Activated T-cell treated with anti-CD3 and anti-CD28 coated beads, Interleukin-2, amount 50 U/mL, for 4 hours (primary cell): ENCODE data around the gene SSC5D. TPM values are rescaled to one million over a fixed set of nuclear protein-coding genes. Genes with fewer than 3 reads are reported as not detected.

Experiments
- ATAC-seq, 2 donors: fragments of 200-7000 bp; cut with Tn5 transposase; one replicate each; pipeline ENCODE4 v1.10.0; 2021
- DNase-seq: peaks from one replicate; pipeline ENCODE4 v3.0.0-alpha.2; 2020
- H3K27me3 Mint-ChIP-seq: one replicate; pipeline ENCODE4 v1.8.0; 2021; ENCODE audit warnings: low read depth, mixed read lengths
- H3K36me3 Mint-ChIP-seq: one replicate; pipeline ENCODE4 v1.8.0; 2022; ENCODE audit warnings: mixed read lengths; ENCODE audit not compliant: insufficient read depth
- H3K4me1 Mint-ChIP-seq: one replicate; pipeline ENCODE4 v1.8.0; 2021; ENCODE audit warnings: low read depth, mixed read lengths
- H3K4me3 Mint-ChIP-seq: one replicate; pipeline ENCODE4 v1.8.0; 2021; ENCODE audit warnings: mild to moderate bottlenecking, moderate library complexity, mixed read lengths
- H3K9me3 Mint-ChIP-seq: one replicate; pipeline ENCODE4 v1.8.0; 2021; ENCODE audit warnings: mixed read lengths
- total RNA-seq, 3 donors: library from RNA; stranded (reverse); gene quantifications; one replicate each; pipeline ENCODE4 v1.2.1, GENCODE V29; 2021

Gene SSC5D
- total RNA-seq, 3 donors from 2014 or later, result 0.29 to 0.66 (median 0.38) TPM

DNA sequence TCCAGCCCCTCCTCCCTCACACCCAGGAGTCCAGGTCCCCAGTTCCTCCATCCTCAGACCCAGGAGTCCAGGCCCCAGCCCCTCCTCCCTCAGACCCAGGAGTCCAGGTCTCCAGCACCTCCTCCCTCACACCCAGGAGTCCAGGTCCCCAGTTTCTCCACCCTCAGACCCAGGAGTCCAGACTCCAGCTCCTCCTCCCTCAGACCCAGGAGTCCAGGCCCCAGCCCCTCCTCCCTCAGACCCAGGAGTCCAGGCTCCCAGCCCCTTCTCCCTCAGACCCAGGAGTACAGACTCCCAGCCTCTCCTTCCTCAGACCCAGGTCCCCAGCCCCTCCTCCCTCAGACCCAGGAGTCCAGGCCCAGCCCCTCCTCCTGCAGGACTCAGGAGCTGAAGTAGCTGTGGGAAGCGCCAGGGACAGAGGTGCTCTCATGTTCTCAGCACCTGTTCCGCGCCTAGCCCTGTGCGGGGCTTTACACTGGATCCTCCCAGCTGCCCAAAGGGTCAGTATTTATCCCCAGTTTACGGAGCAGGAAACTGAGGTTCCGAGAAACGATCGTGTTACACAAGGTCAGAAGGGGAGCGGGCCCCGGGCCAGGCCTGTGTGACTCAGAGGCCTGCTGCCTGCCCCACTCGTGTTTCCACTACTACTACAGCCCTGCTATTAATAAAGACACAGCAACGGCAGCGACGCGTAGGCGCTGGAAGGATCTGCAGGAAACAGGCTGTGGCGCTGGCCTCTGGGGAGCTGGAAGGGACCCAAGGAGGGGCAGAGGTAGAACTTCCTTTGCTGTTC is 58.8 kb downstream of the SSC5D start:
- Mint-ChIP-seq H3K9me3 (no peaks in the 10 kb centered on the region), H3K36me3 (no peaks in the 10 kb centered on the region), H3K4me3 (no peak overlapping the region), H3K27me3 (peaks cover 28% of the 10 kb centered on the region), H3K4me1 (no peaks in the 10 kb centered on the region)
- no peak for DNase-seq
- no peak for ATAC-seq

DNA sequence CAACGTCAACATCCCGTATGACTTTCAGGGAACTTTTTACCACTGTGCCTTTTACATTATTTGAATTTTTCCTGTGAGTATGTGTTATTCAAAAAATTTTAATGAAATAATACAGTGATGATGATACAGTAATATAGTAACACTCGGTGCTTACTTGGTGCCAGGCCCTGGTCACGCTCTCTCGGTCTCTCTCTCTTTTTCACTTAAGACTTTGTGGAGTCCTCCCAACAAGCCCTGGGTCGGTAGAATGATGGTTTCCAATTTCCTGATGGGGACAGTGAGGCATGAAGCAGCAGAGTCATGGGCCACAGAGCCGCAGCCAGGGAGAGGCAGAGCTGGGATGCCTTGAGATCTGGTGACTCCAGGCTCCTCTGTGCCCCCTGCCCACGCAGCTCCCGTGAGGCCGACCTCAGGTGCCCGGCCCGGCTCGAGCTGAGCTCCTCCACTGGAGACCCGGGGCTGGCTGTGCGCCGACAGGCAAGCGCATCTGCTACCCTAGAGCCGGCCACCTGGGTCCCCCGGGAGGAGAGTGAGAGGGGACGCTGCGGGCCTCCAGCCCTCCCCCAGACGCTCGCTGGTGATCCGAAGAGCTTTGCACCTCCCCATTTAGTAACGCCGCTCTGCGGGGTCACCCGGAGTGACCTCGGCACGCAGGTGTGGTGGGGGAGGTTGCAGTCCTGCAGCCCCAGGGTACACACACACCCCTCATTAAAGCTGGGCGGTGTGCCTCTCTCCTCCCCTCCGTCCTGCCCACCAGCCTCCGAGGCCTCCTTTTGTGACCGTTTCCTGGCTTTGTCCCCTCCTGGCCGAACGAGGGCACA is 61.5 kb downstream of the SSC5D start:
- Mint-ChIP-seq H3K4me1 (no peaks in the 10 kb centered on the region), H3K27me3 (peaks cover 31% of the 10 kb centered on the region), H3K36me3 (no peaks in the 10 kb centered on the region), H3K9me3 (no peaks in the 10 kb centered on the region), H3K4me3 (no peak overlapping the region)
- ATAC-seq (no peak), DNase-seq (no peak)

DNA sequence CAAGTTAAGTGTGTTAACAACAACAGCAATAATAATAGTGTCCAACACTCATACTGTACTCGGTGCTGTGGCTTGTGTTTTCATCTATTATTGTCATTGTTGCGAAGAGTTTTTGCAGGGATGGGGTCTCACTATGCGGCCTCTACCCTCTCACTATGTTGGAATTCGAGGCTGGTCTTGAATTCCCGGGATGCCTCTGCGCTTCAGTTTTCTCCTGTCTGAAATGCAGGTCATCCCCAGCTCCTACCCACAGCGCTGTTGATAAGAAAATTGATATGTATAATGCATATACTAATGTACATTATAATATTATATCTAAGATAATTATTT is 62.0 kb downstream of the SSC5D start:
- ATAC-seq (no peak), DNase-seq (no peak)
- peaks cover 28% of the 10 kb centered on the region for H3K27me3 Mint-ChIP-seq
- no peak overlapping the region for H3K4me3 Mint-ChIP-seq
- no peaks in the 10 kb centered on the region for H3K36me3 Mint-ChIP-seq
- no peaks in the 10 kb centered on the region for H3K9me3 Mint-ChIP-seq
- no peaks in the 10 kb centered on the region for H3K4me1 Mint-ChIP-seq

DNA sequence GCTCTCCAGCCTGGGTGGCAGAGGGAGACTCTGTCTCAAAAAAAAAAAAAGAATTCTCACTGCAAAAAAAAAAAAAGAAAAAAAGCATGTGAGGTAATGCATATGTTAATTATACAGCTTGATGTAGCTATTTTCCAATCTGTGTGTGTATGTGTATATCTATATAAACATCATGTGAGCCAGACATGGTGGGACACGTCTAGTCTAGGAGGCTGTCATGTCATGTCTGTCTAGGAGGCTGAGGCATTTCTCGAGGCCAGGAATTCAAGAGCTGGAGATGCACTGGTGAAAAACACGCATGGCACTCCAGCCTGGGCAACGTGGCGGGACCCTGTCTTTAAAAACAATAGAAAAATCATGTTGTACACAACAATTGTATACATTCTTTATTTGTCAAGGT is 64.0 kb downstream of the SSC5D start:
- no peaks in the 10 kb centered on the region for H3K4me1 Mint-ChIP-seq
- H3K4me3 Mint-ChIP-seq, result no peak overlapping the region
- H3K36me3 Mint-ChIP-seq, result no peaks in the 10 kb centered on the region
- H3K27me3 Mint-ChIP-seq, result peaks cover 17% of the 10 kb centered on the region
- no peak for DNase-seq
- no peak for ATAC-seq
- no peaks in the 10 kb centered on the region for H3K9me3 Mint-ChIP-seq

DNA sequence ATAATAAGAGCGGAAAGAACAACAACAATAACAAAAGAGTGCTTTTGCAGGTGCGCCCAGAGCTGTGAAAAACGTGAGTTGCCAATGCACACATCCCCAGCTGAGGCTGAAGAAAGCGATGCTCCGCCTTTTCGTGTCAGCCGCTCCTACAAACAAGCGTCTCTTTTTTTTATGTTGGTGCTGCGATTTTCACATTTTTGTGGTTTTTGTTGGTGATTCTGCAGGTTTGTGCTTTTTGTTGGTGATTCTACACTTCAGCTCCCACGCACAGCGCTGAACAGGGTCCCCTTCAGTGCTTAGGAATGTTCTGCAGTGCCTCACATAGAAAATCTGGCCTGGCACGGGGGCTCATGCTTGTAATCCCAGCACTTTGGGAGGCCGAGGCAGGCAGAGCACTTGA is 64.4 kb downstream of the SSC5D start:
- H3K9me3 Mint-ChIP-seq, result no peaks in the 10 kb centered on the region
- no peaks in the 10 kb centered on the region for H3K36me3 Mint-ChIP-seq
- DNase-seq (no peak), ATAC-seq (no peak)
- H3K27me3 Mint-ChIP-seq, result peaks cover 13% of the 10 kb centered on the region
- no peaks in the 10 kb centered on the region for H3K4me1 Mint-ChIP-seq
- no peak overlapping the region for H3K4me3 Mint-ChIP-seq

DNA sequence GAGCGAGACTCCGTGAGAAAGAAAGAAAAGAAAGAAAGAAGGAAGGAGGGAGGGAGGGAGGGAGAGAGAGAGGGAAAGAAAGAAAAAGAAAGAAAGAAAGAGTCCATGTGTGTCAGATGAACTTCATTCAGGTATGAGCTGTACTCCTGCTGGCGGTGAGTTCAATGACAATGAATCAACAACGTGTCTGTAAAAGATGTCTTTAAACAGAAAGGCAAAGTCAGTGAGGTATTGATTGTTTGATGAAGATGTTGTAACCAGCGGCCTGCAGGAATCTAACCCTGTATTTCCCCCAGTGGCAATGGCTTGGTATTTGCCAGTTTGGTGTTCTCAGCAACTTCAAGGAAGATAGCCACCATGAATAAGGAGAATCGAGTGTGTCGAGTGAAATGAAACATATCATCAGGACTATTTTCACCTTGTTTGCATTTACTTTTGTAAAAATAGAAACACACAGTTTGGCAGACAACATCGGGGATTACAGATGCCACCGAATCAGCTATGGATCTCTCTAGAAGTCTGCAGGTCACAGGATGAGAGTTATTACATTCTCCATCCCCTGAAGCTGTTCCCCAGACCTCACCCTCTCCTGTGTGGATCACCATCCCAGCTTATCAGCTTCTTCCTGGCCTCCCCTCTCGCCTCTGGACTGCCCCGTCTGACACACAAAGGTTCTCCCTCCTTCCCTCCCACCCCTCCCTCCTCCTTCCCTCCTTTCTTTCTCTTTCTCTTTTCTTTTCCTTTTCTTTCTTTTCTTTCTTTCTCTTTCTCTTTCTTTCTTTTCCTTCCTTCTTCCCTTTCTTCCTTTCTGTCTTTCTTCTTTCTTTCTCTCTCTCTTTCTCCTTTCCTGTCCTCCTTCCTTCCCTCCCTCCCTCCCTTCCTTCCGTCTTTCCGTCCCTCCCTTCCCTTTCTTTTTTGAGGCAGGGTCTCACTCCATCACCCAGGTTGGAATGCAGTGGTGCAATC is 65.3 kb downstream of the SSC5D start:
- no peaks in the 10 kb centered on the region for H3K4me1 Mint-ChIP-seq
- no peaks in the 10 kb centered on the region for H3K36me3 Mint-ChIP-seq
- H3K27me3 Mint-ChIP-seq, result peaks cover 7% of the 10 kb centered on the region
- ATAC-seq, result no peak
- H3K4me3 Mint-ChIP-seq, result no peak overlapping the region
- H3K9me3 Mint-ChIP-seq, result no peaks in the 10 kb centered on the region
- DNase-seq, result no peak

DNA sequence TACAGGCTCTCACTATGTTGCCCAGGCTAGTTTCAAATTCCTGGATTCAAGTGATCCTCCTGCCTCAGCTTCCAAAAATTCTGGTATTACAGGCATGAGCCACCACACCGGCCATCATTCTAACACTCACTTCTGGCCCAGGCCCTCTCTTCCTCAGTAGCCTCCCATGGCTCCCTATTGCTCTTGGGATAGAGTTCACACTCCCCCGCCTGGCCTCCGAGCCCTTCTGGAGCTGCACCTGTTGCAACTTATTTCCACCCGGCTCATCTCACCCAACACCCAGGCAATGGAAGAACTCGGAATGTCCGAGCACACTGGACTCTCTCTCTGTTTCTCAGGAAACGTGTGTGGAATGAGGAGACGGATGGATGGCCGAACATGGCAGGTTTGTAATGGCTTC is 66.1 kb downstream of the SSC5D start:
- H3K9me3 Mint-ChIP-seq, result no peaks in the 10 kb centered on the region
- ATAC-seq (no peak), DNase-seq (no peak)
- H3K36me3 Mint-ChIP-seq, result no peaks in the 10 kb centered on the region
- no peak overlapping the region for H3K4me3 Mint-ChIP-seq
- peaks cover 6% of the 10 kb centered on the region for H3K27me3 Mint-ChIP-seq
- H3K4me1 Mint-ChIP-seq, result no peaks in the 10 kb centered on the region

DNA sequence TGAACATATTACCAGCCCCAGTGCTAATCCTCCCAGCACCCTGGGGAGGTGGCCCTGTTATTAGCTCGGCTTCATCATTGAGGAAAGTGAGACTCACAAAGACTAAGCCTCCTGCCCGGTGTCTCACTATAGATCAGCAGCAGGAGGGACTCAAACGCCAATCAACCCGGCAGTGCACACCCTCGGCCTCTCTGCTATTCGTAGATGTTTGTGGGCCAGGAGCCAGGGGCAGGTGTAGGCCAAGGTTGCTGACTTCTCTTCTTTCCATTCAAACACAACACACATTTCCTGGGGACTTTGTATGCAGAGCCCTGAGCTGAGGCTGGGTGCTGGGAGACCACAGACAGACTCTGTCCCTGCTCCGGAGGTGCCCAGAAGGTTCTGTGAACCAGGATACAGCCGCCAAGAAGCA is 66.5 kb downstream of the SSC5D start:
- DNase-seq, result no peak
- no peak overlapping the region for H3K4me3 Mint-ChIP-seq

DNA sequence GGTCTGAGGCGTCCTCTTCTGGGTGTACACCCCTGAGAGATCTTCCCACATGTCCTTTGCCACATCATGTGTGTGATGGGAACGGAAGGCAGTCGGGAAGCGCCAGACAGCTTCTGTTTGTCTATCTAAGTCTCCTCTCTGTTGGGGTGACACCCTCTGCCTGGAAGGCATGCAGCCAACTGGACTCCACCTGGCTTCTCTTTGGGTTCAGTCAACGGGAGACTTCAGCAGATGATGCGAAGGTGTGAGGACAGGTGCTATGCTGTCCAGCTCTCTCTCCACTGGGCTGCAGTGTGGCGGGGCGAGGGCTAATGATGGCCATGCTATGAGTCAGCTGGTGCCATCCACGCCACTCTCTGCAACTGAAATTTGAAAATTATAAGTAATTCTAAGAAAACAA is 71.4 kb downstream of the SSC5D start:
- no peaks in the 10 kb centered on the region for H3K36me3 Mint-ChIP-seq
- DNase-seq (no peak), ATAC-seq (no peak)
- H3K9me3 Mint-ChIP-seq, result peaks cover 4% of the 10 kb centered on the region
- H3K4me1 Mint-ChIP-seq, result no peaks in the 10 kb centered on the region
- peaks cover 3% of the 10 kb centered on the region for H3K27me3 Mint-ChIP-seq
- H3K4me3 Mint-ChIP-seq, result no peak overlapping the region

More for the DNA sequence above, 66.5 kb downstream of the SSC5D start:
- ATAC-seq, result no peak
- no peaks in the 10 kb centered on the region for H3K36me3 Mint-ChIP-seq
- H3K9me3 Mint-ChIP-seq, result no peaks in the 10 kb centered on the region
- no peaks in the 10 kb centered on the region for H3K4me1 Mint-ChIP-seq
- H3K27me3 Mint-ChIP-seq, result peaks cover 2% of the 10 kb centered on the region

DNA sequence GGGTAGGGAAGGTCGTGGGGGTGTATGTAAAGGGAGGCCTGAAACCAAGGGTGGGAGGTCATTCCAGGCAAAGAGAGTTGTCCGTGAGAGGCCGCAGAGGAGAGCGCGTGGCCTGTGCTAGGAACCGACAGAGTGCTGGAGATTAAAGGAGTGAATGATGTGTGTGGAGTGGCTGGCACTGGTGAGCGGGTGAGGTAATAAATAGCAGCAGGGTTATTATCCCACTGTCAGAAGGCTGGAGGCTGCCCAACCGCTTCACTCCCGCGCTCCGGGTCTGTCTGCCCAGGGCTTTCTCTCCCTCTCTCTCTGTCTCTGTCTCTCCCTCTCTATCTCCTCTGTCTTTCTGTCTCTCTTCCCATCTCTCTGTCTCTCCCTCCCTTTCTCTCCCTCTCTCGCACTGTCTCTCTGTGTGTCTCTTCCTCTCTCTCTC is 75.0 kb downstream of the SSC5D start:
- H3K9me3 Mint-ChIP-seq, result peaks cover 4% of the 10 kb centered on the region
- DNase-seq, result no peak
- H3K27me3 Mint-ChIP-seq, result peaks cover 7% of the 10 kb centered on the region
- H3K4me3 Mint-ChIP-seq, result no peak overlapping the region
- ATAC-seq, result no peak
- H3K36me3 Mint-ChIP-seq, result no peaks in the 10 kb centered on the region
- H3K4me1 Mint-ChIP-seq, result no peaks in the 10 kb centered on the region

DNA sequence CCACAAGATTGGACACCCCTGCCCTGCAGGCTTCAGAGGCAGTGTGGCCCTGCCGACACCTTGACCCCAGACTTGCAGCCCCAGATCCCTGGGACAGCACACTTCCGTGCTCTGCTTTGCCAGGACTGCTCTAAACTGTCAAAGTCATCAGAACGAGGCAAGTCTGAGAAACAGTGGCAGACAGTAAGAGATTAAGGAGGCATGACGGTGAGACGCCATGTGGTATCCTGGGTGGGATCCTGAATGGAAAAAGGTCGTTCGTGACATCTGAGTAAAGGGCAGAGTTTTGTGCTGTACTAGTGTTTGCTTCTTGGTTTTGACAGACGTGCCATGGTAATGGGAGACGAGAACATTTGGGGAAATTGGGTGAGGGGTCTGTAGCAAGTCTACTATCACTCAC is 78.6 kb downstream of the SSC5D start:
- ATAC-seq (no peak), DNase-seq (no peak)
- H3K27me3 Mint-ChIP-seq, result peaks cover 4% of the 10 kb centered on the region
- H3K4me3 Mint-ChIP-seq, result no peak overlapping the region
- no peaks in the 10 kb centered on the region for H3K4me1 Mint-ChIP-seq
- H3K36me3 Mint-ChIP-seq, result no peaks in the 10 kb centered on the region
- no peaks in the 10 kb centered on the region for H3K9me3 Mint-ChIP-seq

DNA sequence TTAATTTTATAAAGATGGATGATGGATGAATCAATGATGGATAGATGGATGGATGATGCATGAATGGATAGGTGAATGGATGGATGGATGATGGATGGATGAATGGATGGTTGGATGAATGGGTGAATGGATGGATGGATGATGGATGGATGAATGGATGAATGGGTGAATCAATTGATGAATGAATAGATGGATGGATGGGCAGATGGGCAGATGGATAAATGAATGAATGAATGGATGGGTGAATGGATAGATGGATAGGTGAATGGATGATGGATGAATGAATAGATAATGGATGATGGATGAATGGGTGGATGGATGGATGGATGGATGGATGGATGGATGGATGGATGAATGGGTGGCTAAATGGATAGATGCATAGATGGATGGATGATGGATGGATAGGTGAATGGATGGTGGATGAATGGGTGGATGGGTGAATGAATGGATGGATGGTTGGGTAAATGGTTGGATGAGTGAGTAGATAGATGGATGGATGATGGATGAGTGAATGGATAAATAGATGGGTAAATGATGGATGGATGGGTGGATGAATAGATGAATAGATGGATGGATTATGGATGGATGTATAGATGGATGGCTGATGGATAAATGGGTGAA is 79.6 kb downstream of the SSC5D start:
- Mint-ChIP-seq H3K36me3 (no peaks in the 10 kb centered on the region), H3K4me3 (no peak overlapping the region), H3K4me1 (no peaks in the 10 kb centered on the region), H3K27me3 (peaks cover 4% of the 10 kb centered on the region), H3K9me3 (no peaks in the 10 kb centered on the region)
- no peak for DNase-seq
- ATAC-seq, result no peak
